Activated T-helper 9 cell treated with anti-CD3 and anti-CD28 coated beads, Interleukin-2, amount 50 U/mL, for 16 hours (primary cell): ENCODE data around the gene SCN8A.

Experiments
- DNase-seq: peaks from one replicate; pipeline ENCODE4 v3.0.0-alpha.2; 2020; ENCODE audit warnings: low read depth

SCN8A gene

GRCh38 chr12:51833448-51834227 is 242.6 kb downstream of the SCN8A start:
- no peak for DNase-seq

GRCh38 chr12:51834411-51834810 is 243.4 kb downstream of the SCN8A start:
- no peak for DNase-seq

- no peak for DNase-seq
These were observed 245.2 kb downstream of the SCN8A start for GRCh38 chr12:51836041-51836826.

- DNase-seq: no peak
These were observed 245.8 kb downstream of the SCN8A start for GRCh38 chr12:51836827-51837173.

GRCh38 chr12:51837286-51837685 is 246.3 kb downstream of the SCN8A start:
- DNase-seq: no peak

- no peak for DNase-seq
These were observed 247.0 kb downstream of the SCN8A start for GRCh38 chr12:51838036-51838435.

GRCh38 chr12:51838762-51839161 is 247.7 kb downstream of the SCN8A start:
- DNase-seq: no peak

GRCh38 chr12:51839310-51839947 is 248.4 kb downstream of the SCN8A start:
- DNase-seq: no peak

- DNase-seq: no peak
These were observed 249.9 kb downstream of the SCN8A start for GRCh38 chr12:51840966-51841365.

- no peak for DNase-seq
These were observed 250.7 kb downstream of the SCN8A start for GRCh38 chr12:51841727-51842126.

- DNase-seq: no peak
These were observed 253.8 kb downstream of the SCN8A start for GRCh38 chr12:51844854-51845253.

GRCh38 chr12:51845482-51845881 is 254.4 kb downstream of the SCN8A start:
- no peak for DNase-seq

GRCh38 chr12:51846271-51846691 is 255.2 kb downstream of the SCN8A start:
- DNase-seq: no peak

- no peak for DNase-seq
These were observed 256.0 kb downstream of the SCN8A start for GRCh38 chr12:51846911-51847642.

GRCh38 chr12:51847643-51848325 is 256.8 kb downstream of the SCN8A start:
- DNase-seq: no peak

GRCh38 chr12:51848326-51848727 is 257.3 kb downstream of the SCN8A start, which contains the start of gene FIGNL2:
Gene FIGNL2 (minus strand): TSS chr12:51848718. CDS start chr12:51822413, 26,305 bp downstream.
- DNase-seq: no peak

- DNase-seq: no peak
These were observed 258.1 kb downstream of the SCN8A start for GRCh38 chr12:51848841-51849735.

GRCh38 chr12:51850081-51850964 is 259.3 kb downstream of the SCN8A start:
- no peak for DNase-seq

- DNase-seq: no peak
These were observed 259.9 kb downstream of the SCN8A start for GRCh38 chr12:51850965-51851299.
